Mammary epithelial cell (primary cell): Measurements from ENCODE around the gene TPM4.

Experiments used
- EZH2 ChIP-seq: IDR thresholded peaks from 2 replicates; pipeline ENCODE4 v1.6.1; 2012; ENCODE audit warnings: low read length, inconsistent platforms, borderline replicate concordance
- TF ChIP-seq, protein P1 (sequence below), 2 donors: IDR thresholded peaks in 1 of 2; conservative IDR thresholded peaks in 1 of 2; 2 replicates each; pipeline ENCODE4 v1.5.1; 2011 to 2012; ENCODE audit warnings: inconsistent platforms in 2 of 2, low read length in 2 of 2, mild to moderate bottlenecking in 2 of 2, control low read depth in 1 of 2, low read depth in 1 of 2; ENCODE audit not compliant: insufficient read depth in 1 of 2; ENCODE audit errors: extremely low read depth in 1 of 2

DNA sequence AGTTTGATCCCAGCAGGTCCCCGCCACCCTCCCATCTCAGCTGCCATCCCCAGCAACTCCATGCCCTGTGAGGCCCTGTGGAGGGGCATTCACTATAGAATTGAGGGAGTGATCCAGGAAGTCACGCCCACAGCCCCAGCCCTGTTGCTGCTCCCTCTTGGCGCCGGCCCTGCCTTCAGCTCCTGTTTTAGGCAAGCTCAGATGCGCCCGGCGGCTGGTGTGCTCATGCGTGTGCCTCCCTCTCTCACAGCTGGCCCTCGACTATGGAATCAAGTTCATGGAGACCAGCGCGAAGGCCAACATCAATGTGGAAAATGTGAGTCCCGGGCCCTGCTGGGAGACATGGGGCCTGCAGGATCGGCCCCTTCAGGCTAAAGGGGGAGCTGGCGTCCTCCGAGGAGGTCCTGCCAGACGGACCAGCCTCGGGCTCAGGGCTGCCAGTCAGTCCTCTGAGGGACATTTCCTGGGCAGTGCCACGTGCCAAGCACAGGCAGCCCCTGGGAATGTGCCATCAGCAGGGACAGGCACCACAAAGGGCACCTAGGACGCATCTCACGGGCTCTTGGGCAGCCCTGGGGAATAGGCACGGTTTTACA lies 51.6 kb downstream of the TPM4 start:
- TF ChIP-seq, protein P1, sequence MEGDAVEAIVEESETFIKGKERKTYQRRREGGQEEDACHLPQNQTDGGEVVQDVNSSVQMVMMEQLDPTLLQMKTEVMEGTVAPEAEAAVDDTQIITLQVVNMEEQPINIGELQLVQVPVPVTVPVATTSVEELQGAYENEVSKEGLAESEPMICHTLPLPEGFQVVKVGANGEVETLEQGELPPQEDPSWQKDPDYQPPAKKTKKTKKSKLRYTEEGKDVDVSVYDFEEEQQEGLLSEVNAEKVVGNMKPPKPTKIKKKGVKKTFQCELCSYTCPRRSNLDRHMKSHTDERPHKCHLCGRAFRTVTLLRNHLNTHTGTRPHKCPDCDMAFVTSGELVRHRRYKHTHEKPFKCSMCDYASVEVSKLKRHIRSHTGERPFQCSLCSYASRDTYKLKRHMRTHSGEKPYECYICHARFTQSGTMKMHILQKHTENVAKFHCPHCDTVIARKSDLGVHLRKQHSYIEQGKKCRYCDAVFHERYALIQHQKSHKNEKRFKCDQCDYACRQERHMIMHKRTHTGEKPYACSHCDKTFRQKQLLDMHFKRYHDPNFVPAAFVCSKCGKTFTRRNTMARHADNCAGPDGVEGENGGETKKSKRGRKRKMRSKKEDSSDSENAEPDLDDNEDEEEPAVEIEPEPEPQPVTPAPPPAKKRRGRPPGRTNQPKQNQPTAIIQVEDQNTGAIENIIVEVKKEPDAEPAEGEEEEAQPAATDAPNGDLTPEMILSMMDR (conservative IDR thresholded peaks at IDR 0.05 in 1 of 2, IDR thresholded peaks at IDR 0.05 in 1 of 2; ENCODE audit: extremely low read depth in 1 of 2, insufficient read depth in 1 of 2, low read depth in 1 of 2, low read length in 2 of 2), result no peak
- TF ChIP-seq EZH2, result no peak
